Muscle layer of colon (tissue), 2 donors: ENCODE results near the gene FAS.

Experiments
- H3K27ac ChIP-seq: one replicate; pipeline ENCODE4 v1.7.0; 2013; ENCODE audit warnings: low read depth, mild to moderate bottlenecking, low read length, moderate library complexity
- H3K27me3 ChIP-seq, 2 donors: one replicate each; pipeline ENCODE4 v1.7.0; 2013; ENCODE audit warnings: low read length in 2 of 2, mild to moderate bottlenecking in 2 of 2; ENCODE audit not compliant: insufficient read depth in 2 of 2, control insufficient read depth in 1 of 2
- H3K36me3 ChIP-seq: one replicate; pipeline ENCODE4 v1.7.0; 2013; ENCODE audit warnings: mild to moderate bottlenecking, low read length; ENCODE audit not compliant: insufficient read depth
- H3K4me1 ChIP-seq: one replicate; pipeline ENCODE4 v1.7.0; 2013; ENCODE audit warnings: mild to moderate bottlenecking, low read length; ENCODE audit not compliant: insufficient read depth
- H3K4me3 ChIP-seq, 2 donors: one replicate each; pipeline ENCODE4 v1.7.0; 2013; ENCODE audit warnings: low read length in 2 of 2, low read depth in 1 of 2, mild to moderate bottlenecking in 1 of 2, moderate library complexity in 1 of 2
- H3K9ac ChIP-seq: one replicate; pipeline ENCODE4 v1.7.0; 2013; ENCODE audit warnings: low read length
- H3K9me3 ChIP-seq: one replicate; pipeline ENCODE4 v1.7.0; 2013; ENCODE audit warnings: mild to moderate bottlenecking, low read length
- donor health status: abdominal sarcoma.
- donor health status: Adenocarcinoma of cecum.

Gene FAS

DNA sequence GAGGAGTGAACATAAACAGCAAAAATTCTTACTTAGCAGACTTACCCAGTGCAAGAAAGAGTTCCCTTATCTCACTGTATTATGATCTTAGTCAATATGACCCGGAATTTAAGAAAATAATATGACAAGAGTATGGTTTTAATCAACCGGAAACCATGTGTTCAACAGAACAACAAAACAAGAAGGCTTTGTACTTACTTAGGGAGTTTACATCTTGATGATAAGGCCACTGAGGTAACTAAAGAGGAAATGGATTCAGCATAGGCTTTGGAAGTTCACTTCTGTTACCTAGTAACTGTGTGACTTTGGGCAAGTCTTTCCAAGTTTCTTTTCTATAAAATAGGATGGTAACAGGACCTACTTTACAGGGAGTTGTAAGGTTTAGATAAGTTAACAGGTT is 7.4 kb upstream of the FAS start:
- peaks cover 72% of the 10 kb centered on the region for H3K4me1 ChIP-seq
- H3K4me3 ChIP-seq, result no peak overlapping the region
- H3K27me3 ChIP-seq, result no peaks in the 10 kb centered on the region
- H3K36me3 ChIP-seq, result no peaks in the 10 kb centered on the region
- peak overlapping the region; percentile 50 for H3K9ac ChIP-seq
- H3K9me3 ChIP-seq, result no peaks in the 10 kb centered on the region
- peak overlapping the region; percentile 82 for H3K27ac ChIP-seq

DNA sequence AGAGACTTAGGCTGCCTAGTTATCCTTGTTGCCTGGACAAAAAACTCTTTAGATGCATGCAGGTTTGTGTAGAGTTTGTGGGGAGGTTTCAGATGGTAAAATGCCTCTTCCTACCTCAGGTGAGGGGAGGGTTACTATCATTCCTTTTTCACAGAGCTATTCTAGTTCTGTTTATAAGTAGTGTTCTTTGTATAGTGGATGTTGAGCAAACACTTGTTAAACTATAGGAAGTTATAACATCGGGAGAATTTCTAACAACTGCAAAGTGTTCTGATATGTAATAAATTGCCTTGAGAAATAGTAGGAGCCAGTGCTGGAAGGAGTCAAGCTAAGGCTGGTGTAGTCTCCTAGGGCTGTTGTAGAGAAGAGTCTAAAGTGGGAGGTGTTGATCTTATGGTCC is 6.7 kb upstream of the FAS start:
- Histone ChIP-seq H3K9ac (no peak overlapping the region), H3K4me3 (no peak overlapping the region), H3K4me1 (peaks cover 67% of the 10 kb centered on the region), H3K36me3 (no peaks in the 10 kb centered on the region), H3K27ac (peak overlapping the region; percentile 43), H3K9me3 (no peaks in the 10 kb centered on the region), H3K27me3 (no peaks in the 10 kb centered on the region)

- Histone ChIP-seq H3K36me3 (no peaks in the 10 kb centered on the region), H3K4me1 (peaks cover 69% of the 10 kb centered on the region), H3K4me3 (no peak overlapping the region), H3K27me3 (no peaks in the 10 kb centered on the region), H3K27ac (no peak overlapping the region), H3K9me3 (no peaks in the 10 kb centered on the region), H3K9ac (no peak overlapping the region)
These were observed 6.1 kb upstream of the FAS start for GRCh38 chr10:88984525-88984924.

GRCh38 chr10:88986549-88987242 is 3.9 kb upstream of the FAS start:
- Histone ChIP-seq H3K27me3 (no peaks in the 10 kb centered on the region), H3K4me3 (no peak overlapping the region), H3K4me1 (peaks cover 54% of the 10 kb centered on the region), H3K27ac (no peak overlapping the region), H3K9me3 (no peaks in the 10 kb centered on the region), H3K9ac (no peak overlapping the region), H3K36me3 (no peaks in the 10 kb centered on the region)

GRCh38 chr10:88987243-88987725 is 3.3 kb upstream of the FAS start:
- Histone ChIP-seq H3K27ac (no peak overlapping the region), H3K9me3 (no peaks in the 10 kb centered on the region), H3K9ac (no peak overlapping the region), H3K4me1 (peaks cover 54% of the 10 kb centered on the region), H3K36me3 (no peaks in the 10 kb centered on the region), H3K27me3 (no peaks in the 10 kb centered on the region), H3K4me3 (no peak overlapping the region)

DNA sequence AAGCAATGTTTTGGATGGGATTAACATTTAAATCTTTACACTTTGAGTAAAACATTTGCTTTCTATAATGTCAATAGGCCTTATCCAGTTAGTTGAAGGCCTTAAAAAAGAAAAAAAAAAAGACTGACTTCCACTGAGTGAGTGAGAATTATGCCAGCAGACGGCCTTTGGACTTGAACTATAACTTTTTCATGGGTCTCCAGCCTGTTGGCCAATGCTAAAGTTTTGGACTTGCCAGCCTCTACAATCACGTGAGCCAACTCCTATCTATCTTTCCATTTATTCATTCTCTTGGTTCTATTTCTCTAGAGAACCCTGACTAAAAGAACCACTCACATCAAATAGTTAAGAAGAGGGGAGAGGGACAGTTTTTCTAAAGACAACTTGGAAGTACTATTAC is 2.8 kb upstream of the FAS start:
- Histone ChIP-seq H3K36me3 (no peaks in the 10 kb centered on the region), H3K4me1 (peaks cover 48% of the 10 kb centered on the region)

GRCh38 chr10:88989423-88989822 is 1.2 kb upstream of the FAS start:
- H3K27me3 ChIP-seq, result no peaks in the 10 kb centered on the region
- H3K9me3 ChIP-seq, result no peaks in the 10 kb centered on the region
- H3K4me1 ChIP-seq, result peaks cover 33% of the 10 kb centered on the region
- peak overlapping the region in 1 of 2 donors; percentile 98 for H3K4me3 ChIP-seq
- H3K27ac ChIP-seq, result peak overlapping the region; percentile 80
- H3K36me3 ChIP-seq, result no peaks in the 10 kb centered on the region
- H3K9ac ChIP-seq, result peak overlapping the region; percentile 41

More for the DNA sequence above, 2.8 kb upstream of the FAS start:
- Histone ChIP-seq H3K9ac (no peak overlapping the region), H3K27me3 (no peaks in the 10 kb centered on the region), H3K9me3 (no peaks in the 10 kb centered on the region), H3K27ac (peak overlapping the region; percentile 27), H3K4me3 (no peak overlapping the region)

- Histone ChIP-seq H3K4me3 (peak overlapping the region; percentile 75 to 98), H3K27ac (peak overlapping the region; percentile 80), H3K36me3 (no peaks in the 10 kb centered on the region), H3K9me3 (no peaks in the 10 kb centered on the region), H3K9ac (peak overlapping the region; percentile 86), H3K27me3 (no peaks in the 10 kb centered on the region), H3K4me1 (peaks cover 31% of the 10 kb centered on the region)
These were observed 694 bp upstream of the FAS start for GRCh38 chr10:88989824-88990383.

- Histone ChIP-seq H3K27me3 (no peaks in the 10 kb centered on the region), H3K27ac (peak overlapping the region; percentile 80), H3K9ac (peak overlapping the region; percentile 86), H3K4me1 (peaks cover 21% of the 10 kb centered on the region), H3K4me3 (peak overlapping the region; percentile 75 to 98), H3K36me3 (no peaks in the 10 kb centered on the region), H3K9me3 (no peaks in the 10 kb centered on the region)
These were observed 732 bp downstream of the FAS start for GRCh38 chr10:88991161-88991898.

DNA sequence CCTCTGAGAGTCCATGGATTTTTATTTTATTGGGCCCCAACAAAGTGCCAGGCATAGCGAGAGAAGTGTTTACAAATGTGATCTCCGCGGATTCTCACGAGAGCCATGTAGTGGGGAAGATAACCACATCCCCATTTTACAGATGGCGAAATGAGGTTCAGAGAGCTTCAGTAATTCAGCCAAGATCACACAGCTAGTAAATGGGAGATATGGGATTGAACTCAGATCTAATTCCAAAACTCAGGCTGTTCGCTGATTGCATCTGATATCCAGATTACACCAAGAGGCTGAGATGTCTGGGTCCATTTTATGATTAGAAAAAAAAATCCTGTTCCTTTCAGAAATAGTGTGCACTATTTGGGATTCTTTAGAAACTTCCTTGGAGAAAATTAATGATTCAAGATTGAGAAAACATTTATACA is 1.3 kb downstream of the FAS start:
- Histone ChIP-seq H3K4me3 (peak overlapping the region; percentile 75 to 98), H3K36me3 (no peaks in the 10 kb centered on the region), H3K27ac (peak overlapping the region; percentile 80), H3K9ac (peak overlapping the region; percentile 86), H3K27me3 (no peaks in the 10 kb centered on the region), H3K4me1 (peaks cover 18% of the 10 kb centered on the region), H3K9me3 (no peaks in the 10 kb centered on the region)

DNA sequence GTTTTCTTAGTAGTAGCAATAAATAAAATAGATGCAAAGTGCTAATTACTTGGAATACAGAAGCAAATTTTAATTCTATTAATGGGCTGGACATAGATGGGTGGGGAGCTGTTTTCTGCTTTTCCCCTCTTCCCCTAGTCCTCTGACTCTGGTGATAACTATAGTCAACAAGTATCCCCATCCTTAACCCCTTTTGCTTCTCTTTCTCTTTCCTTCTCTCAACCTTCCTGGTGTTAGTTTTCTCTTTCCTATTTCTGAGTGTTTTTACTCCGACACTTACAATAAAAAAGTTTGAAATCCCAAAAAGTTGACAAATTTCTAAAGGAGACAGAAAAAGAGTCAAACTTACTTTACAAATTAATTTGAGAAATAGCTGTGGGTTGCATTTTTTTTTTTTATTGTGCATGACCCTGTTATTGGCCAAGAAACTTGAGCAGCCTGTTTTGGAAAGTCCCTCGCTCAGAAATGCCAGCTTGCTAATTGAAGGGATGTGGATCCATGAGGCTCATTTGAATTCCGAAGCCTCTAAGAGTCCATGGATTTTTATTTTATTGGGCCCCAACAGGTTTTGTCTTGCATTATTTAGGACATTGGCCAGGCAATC is 2.4 kb downstream of the FAS start:
- Histone ChIP-seq H3K9me3 (no peaks in the 10 kb centered on the region), H3K4me3 (peak overlapping the region; percentile 8 to 41), H3K9ac (no peak overlapping the region), H3K27ac (peak overlapping the region; percentile 19), H3K4me1 (peaks cover 21% of the 10 kb centered on the region), H3K27me3 (no peaks in the 10 kb centered on the region), H3K36me3 (no peaks in the 10 kb centered on the region)
